Measurements from ENCODE around the gene HSPH1.

The HSPH1 gene

GRCh38 chr13:31094331-31095015, 67.2 kb downstream of the HSPH1 start:
- TF ChIP-seq CTCF (conservative IDR thresholded peaks at IDR 0.05), result no peak
- TF ChIP-seq ZFX (IDR thresholded peaks at IDR 0.05), result no peak
- H3K27ac ChIP-seq, result no peak overlapping the region

GRCh38 chr13:31093145-31093885, 68.4 kb downstream of the HSPH1 start:
- TF ChIP-seq CTCF (conservative IDR thresholded peaks at IDR 0.05) (no peak), ZFX (IDR thresholded peaks at IDR 0.05) (no peak)

GRCh38 chr13:31092646-31093045, 69.1 kb downstream of the HSPH1 start:
- no peak overlapping the region; the same call in 1 of the 2 replicates for H3K27ac ChIP-seq

More at GRCh38 chr13:31093145-31093885, 68.4 kb downstream of the HSPH1 start:
- H3K27ac ChIP-seq, result no peak overlapping the region

GRCh38 chr13:31090961-31091624, 70.6 kb downstream of the HSPH1 start:
- TF ChIP-seq CTCF (conservative IDR thresholded peaks at IDR 0.05) (no peak), ZFX (IDR thresholded peaks at IDR 0.05) (no peak)
- no peak overlapping the region for H3K27ac ChIP-seq

More at GRCh38 chr13:31092646-31093045, 69.1 kb downstream of the HSPH1 start:
- no peak for TF ChIP-seq ZFX (IDR thresholded peaks at IDR 0.05)
- no peak for TF ChIP-seq CTCF (conservative IDR thresholded peaks at IDR 0.05)

GRCh38 chr13:31090096-31090495, 71.6 kb downstream of the HSPH1 start:
- TF ChIP-seq ZFX (IDR thresholded peaks at IDR 0.05) (no peak), CTCF (conservative IDR thresholded peaks at IDR 0.05) (no peak)
- H3K27ac ChIP-seq, result no peak overlapping the region

GRCh38 chr13:31089649-31090048, 72.1 kb downstream of the HSPH1 start:
- TF ChIP-seq CTCF (conservative IDR thresholded peaks at IDR 0.05) (no peak), ZFX (IDR thresholded peaks at IDR 0.05) (no peak)
- no peak overlapping the region for H3K27ac ChIP-seq

Measured in C4-2B (cell line).